AG09309 (cell line): ENCODE measurements around the gene MAPKBP1.

Experiments
- DNase-seq: peaks from one replicate; pipeline ENCODE4 v3.0.0-alpha.2; 2010; ENCODE audit warnings: low read depth
- H3K4me3 ChIP-seq: 2 replicates; pipeline ENCODE4 v1.5.1; 2011; ENCODE audit warnings: mild to moderate bottlenecking, low read depth, low read length, moderate library complexity; ENCODE audit not compliant: control insufficient read depth
- CTCF ChIP-seq: IDR thresholded peaks from 2 replicates; pipeline ENCODE4 v1.5.1; 2011; ENCODE audit warnings: mild to moderate bottlenecking, low read depth, low read length, inconsistent platforms; ENCODE audit not compliant: insufficient read depth, control insufficient read depth; ENCODE audit errors: missing control alignments

MAPKBP1 gene

GRCh38 chr15:41798607-41799487 is 24.6 kb downstream of the MAPKBP1 start:
- no peak for TF ChIP-seq CTCF
- no peak for DNase-seq
- H3K4me3 ChIP-seq, result no peak overlapping the region

- TF ChIP-seq CTCF, result no peak
- DNase-seq, result no peak
- no peak overlapping the region for H3K4me3 ChIP-seq
These were observed 25.2 kb downstream of the MAPKBP1 start for GRCh38 chr15:41799488-41799805.

- TF ChIP-seq CTCF, result no peak
These were observed 26.9 kb downstream of the MAPKBP1 start for GRCh38 chr15:41801185-41801584.

GRCh38 chr15:41801850-41802455 is 27.7 kb downstream of the MAPKBP1 start:
- no peak for DNase-seq
- TF ChIP-seq CTCF, result no peak
- no peak overlapping the region for H3K4me3 ChIP-seq

More at GRCh38 chr15:41801185-41801584, 26.9 kb downstream of the MAPKBP1 start:
- H3K4me3 ChIP-seq, result no peak overlapping the region
- no peak for DNase-seq

- TF ChIP-seq CTCF, result no peak
- DNase-seq, result no peak
These were observed 30.1 kb downstream of the MAPKBP1 start for GRCh38 chr15:41804361-41804760.

GRCh38 chr15:41804916-41805666 is 30.8 kb downstream of the MAPKBP1 start:
- TF ChIP-seq CTCF, result no peak
- DNase-seq, result no peak
- no peak overlapping the region for H3K4me3 ChIP-seq

More at GRCh38 chr15:41804361-41804760, 30.1 kb downstream of the MAPKBP1 start:
- H3K4me3 ChIP-seq, result no peak overlapping the region
